ENCODE data around the gene SPATA2L.

DNA sequence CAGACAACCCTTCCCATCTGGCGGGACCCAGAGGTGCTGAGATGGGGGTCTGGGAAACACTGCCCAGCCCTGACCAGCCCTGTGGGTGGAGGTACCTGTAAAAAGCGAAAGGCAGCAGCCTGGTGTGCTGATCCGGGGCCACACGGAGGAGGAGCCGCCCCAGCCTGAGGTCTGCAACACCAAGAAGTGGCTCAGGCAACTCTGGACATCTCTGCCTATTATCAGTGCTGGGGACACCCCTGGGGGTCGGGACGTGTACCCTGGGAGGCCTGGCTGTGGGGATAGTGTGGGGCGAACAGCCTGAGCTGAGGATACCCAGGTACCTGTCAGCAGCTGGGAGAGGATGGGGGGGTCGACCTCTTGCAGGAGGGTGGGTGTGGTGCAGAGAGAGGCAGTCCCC, 37.9 kb upstream of the SPATA2L start:
- TF ChIP-seq, protein P1, sequence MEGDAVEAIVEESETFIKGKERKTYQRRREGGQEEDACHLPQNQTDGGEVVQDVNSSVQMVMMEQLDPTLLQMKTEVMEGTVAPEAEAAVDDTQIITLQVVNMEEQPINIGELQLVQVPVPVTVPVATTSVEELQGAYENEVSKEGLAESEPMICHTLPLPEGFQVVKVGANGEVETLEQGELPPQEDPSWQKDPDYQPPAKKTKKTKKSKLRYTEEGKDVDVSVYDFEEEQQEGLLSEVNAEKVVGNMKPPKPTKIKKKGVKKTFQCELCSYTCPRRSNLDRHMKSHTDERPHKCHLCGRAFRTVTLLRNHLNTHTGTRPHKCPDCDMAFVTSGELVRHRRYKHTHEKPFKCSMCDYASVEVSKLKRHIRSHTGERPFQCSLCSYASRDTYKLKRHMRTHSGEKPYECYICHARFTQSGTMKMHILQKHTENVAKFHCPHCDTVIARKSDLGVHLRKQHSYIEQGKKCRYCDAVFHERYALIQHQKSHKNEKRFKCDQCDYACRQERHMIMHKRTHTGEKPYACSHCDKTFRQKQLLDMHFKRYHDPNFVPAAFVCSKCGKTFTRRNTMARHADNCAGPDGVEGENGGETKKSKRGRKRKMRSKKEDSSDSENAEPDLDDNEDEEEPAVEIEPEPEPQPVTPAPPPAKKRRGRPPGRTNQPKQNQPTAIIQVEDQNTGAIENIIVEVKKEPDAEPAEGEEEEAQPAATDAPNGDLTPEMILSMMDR (IDR thresholded peaks at IDR 0.05) = no peak
- TF ChIP-seq POLR2A (IDR thresholded peaks at IDR 0.05) (no peak), POLR2AphosphoS5 (IDR thresholded peaks at IDR 0.05; ENCODE audit: insufficient read depth in 1 of 2, low read depth in 1 of 2) (no peak)

Data from vagina (tissue), 2 donors.